Osteoblast (primary cell): ENCODE data around the gene CCBE1. TPM values are rescaled to one million over a fixed set of nuclear protein-coding genes. Genes with fewer than 3 reads are reported as not detected.

ENCODE experiments used
- DNase-seq: peaks from one replicate; pipeline ENCODE4 v3.0.0; 2011; ENCODE audit warnings: low spot score, mixed read lengths; ENCODE audit not compliant: insufficient read length; ENCODE audit errors: missing footprints
- H2AFZ ChIP-seq: 2 replicates; pipeline ENCODE4 v1.6.0; 2011; ENCODE audit warnings: mild to moderate bottlenecking, low read length
- H3K27ac ChIP-seq: 2 replicates; pipeline ENCODE4 v1.5.1; 2011; ENCODE audit warnings: mild to moderate bottlenecking, low read depth, low read length, moderate library complexity
- H3K27me3 ChIP-seq: 2 replicates; pipeline ENCODE4 v1.6.0; 2012; ENCODE audit warnings: mild to moderate bottlenecking, control low read depth, inconsistent platforms, low read length, moderate library complexity; ENCODE audit not compliant: insufficient read depth
- H3K36me3 ChIP-seq: 2 replicates; pipeline ENCODE4 v1.5.1; 2011; ENCODE audit warnings: mild to moderate bottlenecking, low read length, control low read depth, moderate library complexity; ENCODE audit not compliant: insufficient read depth
- H3K4me1 ChIP-seq: 2 replicates; pipeline ENCODE4 v1.5.1; 2011; ENCODE audit warnings: mild to moderate bottlenecking, low read length, control low read depth, moderate library complexity; ENCODE audit not compliant: insufficient read depth
- H3K4me2 ChIP-seq: 2 replicates; pipeline ENCODE4 v1.6.0; 2011; ENCODE audit warnings: mild to moderate bottlenecking, low read length; ENCODE audit not compliant: insufficient read depth
- H3K4me3 ChIP-seq: fragments of 200-600 bp; sonication (generic); 3 replicates; pipeline ENCODE4 v1.5.1; 2012; ENCODE audit warnings: mild to moderate bottlenecking, low read length, inconsistent platforms; ENCODE audit not compliant: insufficient read depth
- H3K79me2 ChIP-seq: 2 replicates; pipeline ENCODE4 v1.6.0; 2012; ENCODE audit warnings: mild to moderate bottlenecking, low read length, control low read depth, inconsistent platforms; ENCODE audit not compliant: insufficient read depth
- H3K9me3 ChIP-seq: 2 replicates; pipeline ENCODE4 v1.5.1; 2011; ENCODE audit warnings: low read depth, low read length, control low read depth
- H4K20me1 ChIP-seq: 2 replicates; pipeline ENCODE4 v1.6.0; 2012; ENCODE audit warnings: mild to moderate bottlenecking, low read length, control low read depth; ENCODE audit not compliant: insufficient read depth
- total RNA-seq: library from RNA; depleted of rRNA; stranded (reverse); fragments of >200 nt; gene quantifications from 2 replicates; pipeline ENCODE4 v1.2.3, GENCODE V29; 2012
- TF ChIP-seq, protein P1 (sequence below): IDR thresholded peaks from 2 replicates; pipeline ENCODE4 v1.5.1; 2011; ENCODE audit warnings: mild to moderate bottlenecking, low read depth, low read length, moderate library complexity; ENCODE audit errors: extremely low read depth

Gene CCBE1
- total RNA-seq, 1 donor = 51.4 TPM

DNA sequence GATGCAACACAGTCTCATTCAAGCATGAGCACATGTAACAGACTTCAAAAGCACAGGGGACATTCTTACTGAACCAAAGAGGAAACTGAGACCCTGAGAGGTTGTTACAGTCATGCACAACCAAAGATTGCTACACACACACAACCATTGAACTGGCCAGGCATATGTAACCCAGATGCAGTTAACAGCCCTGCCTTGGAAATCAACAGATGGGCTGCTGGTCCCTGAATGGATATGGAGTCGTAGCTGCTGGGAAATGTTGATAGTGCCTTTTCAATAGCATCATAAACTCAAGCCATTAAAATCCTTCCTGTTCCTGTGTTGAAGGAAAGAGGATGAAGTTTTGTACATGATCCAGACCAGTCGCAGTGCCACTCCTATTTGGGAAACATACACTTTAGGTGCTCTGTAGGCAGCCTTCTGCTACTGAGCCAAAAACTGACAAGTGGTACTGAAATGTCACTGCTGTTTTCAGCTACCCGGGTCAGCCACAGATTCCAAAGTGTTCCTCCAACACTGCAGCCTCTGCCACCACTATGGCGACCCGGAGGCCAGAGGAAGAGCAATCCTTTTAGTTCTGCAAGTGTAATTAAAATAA lies 143.9 kb downstream of the CCBE1 start:
- Histone ChIP-seq H4K20me1 (peaks cover 73% of the 10 kb centered on the region), H3K79me2 (peaks cover 95% of the 10 kb centered on the region), H3K36me3 (peaks cover 8% of the 10 kb centered on the region), H3K4me1 (peaks cover 11% of the 10 kb centered on the region), H2AFZ (no peak overlapping the region), H3K4me2 (no peak overlapping the region), H3K4me3 (no peak overlapping the region), H3K27me3 (no peaks in the 10 kb centered on the region), H3K27ac (no peak overlapping the region), H3K9me3 (no peaks in the 10 kb centered on the region)
- TF ChIP-seq, protein P1, sequence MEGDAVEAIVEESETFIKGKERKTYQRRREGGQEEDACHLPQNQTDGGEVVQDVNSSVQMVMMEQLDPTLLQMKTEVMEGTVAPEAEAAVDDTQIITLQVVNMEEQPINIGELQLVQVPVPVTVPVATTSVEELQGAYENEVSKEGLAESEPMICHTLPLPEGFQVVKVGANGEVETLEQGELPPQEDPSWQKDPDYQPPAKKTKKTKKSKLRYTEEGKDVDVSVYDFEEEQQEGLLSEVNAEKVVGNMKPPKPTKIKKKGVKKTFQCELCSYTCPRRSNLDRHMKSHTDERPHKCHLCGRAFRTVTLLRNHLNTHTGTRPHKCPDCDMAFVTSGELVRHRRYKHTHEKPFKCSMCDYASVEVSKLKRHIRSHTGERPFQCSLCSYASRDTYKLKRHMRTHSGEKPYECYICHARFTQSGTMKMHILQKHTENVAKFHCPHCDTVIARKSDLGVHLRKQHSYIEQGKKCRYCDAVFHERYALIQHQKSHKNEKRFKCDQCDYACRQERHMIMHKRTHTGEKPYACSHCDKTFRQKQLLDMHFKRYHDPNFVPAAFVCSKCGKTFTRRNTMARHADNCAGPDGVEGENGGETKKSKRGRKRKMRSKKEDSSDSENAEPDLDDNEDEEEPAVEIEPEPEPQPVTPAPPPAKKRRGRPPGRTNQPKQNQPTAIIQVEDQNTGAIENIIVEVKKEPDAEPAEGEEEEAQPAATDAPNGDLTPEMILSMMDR = no peak
- DNase-seq = no peak

DNA sequence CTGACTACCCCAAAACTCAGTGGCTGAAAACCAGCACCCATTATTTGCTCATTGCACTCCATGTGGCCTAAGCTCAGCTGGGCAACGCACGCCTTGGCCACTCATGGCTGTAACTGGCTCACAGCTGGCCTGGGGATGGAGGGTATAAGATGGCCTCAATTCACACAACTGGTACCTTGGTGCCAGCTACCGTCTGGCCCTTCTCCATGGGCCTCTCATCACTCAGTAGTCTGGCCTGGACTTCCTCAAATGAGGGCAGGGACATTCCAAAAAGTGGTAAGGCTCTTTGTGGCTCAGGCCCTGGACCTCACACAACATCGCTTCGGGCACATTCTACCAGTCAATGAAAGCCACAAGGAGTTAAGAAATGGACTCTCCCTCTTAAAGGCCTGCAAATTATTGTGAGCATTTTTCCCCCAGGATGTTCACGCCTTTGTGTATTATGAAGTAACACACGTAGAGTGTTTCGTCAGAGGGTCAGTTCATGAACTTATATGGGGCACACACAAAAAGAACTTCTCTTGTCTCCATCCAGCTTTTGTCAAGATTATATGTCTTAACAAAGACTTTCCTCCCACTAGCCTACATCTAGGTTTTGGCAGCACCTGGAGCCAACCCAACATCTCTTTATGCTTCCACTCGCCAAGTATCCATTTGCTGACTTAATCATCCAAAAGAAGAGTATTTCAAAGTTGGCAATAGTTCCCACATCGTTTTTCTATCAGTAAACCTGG lies 145.2 kb downstream of the CCBE1 start:
- peaks cover 94% of the 10 kb centered on the region for H3K79me2 ChIP-seq
- H3K4me2 ChIP-seq = no peak overlapping the region
- no peaks in the 10 kb centered on the region for H3K27me3 ChIP-seq
- H3K4me1 ChIP-seq = peaks cover 24% of the 10 kb centered on the region
- no peak overlapping the region for H3K27ac ChIP-seq
- H4K20me1 ChIP-seq = peaks cover 72% of the 10 kb centered on the region
- no peak overlapping the region for H3K4me3 ChIP-seq
- DNase-seq = no peak
- no peak overlapping the region for H2AFZ ChIP-seq
- peaks cover 8% of the 10 kb centered on the region for H3K36me3 ChIP-seq
- no peaks in the 10 kb centered on the region for H3K9me3 ChIP-seq
- TF ChIP-seq, protein P1 = no peak

DNA sequence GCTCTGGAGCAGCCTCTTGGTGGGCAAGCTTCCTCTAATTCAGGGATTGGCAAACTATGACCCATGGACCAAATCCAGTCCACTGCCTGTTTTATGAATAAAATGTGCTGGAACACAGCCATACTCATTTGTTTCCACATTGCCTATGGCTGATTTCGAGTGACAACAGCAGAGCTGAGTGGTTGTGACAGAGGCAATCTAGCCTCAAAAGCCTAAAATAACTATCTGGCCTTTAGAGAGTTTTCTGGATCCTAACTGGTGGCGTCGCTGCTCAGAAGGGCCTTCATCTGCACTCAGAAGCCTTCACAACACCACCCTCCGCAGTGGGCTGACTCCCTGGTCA lies 147.1 kb downstream of the CCBE1 start:
- H3K4me1 ChIP-seq = peaks cover 28% of the 10 kb centered on the region
- H3K9me3 ChIP-seq = no peaks in the 10 kb centered on the region
- no peak for DNase-seq
- no peak overlapping the region for H3K4me3 ChIP-seq
- H3K79me2 ChIP-seq = peaks cover 93% of the 10 kb centered on the region
- TF ChIP-seq, protein P1 = no peak
- no peak overlapping the region for H3K4me2 ChIP-seq
- H3K36me3 ChIP-seq = no peaks in the 10 kb centered on the region
- H4K20me1 ChIP-seq = peaks cover 60% of the 10 kb centered on the region
- H2AFZ ChIP-seq = no peak overlapping the region
- H3K27me3 ChIP-seq = no peaks in the 10 kb centered on the region
- no peak overlapping the region for H3K27ac ChIP-seq

DNA sequence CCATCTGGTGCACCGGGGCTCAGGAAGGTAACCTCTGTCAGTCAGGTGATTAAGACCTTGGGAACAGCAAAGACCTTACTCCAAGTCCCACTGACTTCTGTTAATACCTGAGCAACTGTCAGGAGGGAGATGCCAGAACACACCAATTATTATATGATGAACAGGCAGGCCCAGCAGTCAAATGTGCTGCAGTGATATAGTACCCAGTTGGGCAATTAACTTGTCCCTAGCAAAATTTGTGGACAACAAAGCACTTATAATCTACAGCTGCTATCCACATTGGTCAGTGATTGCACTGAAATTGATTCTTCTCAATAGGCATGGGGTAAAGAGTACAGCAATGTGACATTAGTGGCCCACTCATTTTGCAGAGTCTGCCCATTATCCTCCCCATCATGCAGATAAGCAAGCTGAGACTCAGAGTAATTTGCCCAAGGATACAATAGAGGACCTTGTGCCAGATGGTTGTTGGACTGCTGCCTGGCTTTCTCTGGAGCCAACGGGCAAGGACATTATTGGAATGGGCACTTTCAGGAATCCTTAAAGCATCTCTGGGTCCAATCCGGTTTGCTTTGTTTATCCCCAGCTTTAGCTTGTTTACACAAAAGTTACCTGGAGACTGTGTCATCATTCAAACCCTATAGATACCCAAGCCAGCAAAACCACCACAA lies 147.6 kb downstream of the CCBE1 start:
- H3K9me3 ChIP-seq = no peaks in the 10 kb centered on the region
- H3K27me3 ChIP-seq = no peaks in the 10 kb centered on the region
- no peaks in the 10 kb centered on the region for H3K36me3 ChIP-seq
- H3K4me1 ChIP-seq = peaks cover 28% of the 10 kb centered on the region
- H4K20me1 ChIP-seq = peaks cover 55% of the 10 kb centered on the region
- H3K27ac ChIP-seq = no peak overlapping the region
- no peak overlapping the region for H2AFZ ChIP-seq
- TF ChIP-seq, protein P1 = no peak
- DNase-seq = peak; percentile 44
- no peak overlapping the region for H3K4me3 ChIP-seq
- H3K79me2 ChIP-seq = peaks cover 92% of the 10 kb centered on the region
- no peak overlapping the region for H3K4me2 ChIP-seq
